GM23338 (cell line): Measurements from ENCODE around the gene SPOCK2. TPM values are rescaled to one million over a fixed set of nuclear protein-coding genes. Genes with fewer than 3 reads are reported as not detected.

ENCODE experiments used
- ATAC-seq: fragments of 200-7000 bp; cut with Tn5 transposase; 3 replicates; pipeline ENCODE4 v1.9.1; 2020
- DNase-seq: peaks from one replicate; pipeline ENCODE4 v3.0.0-alpha.2; 2015; ENCODE audit warnings: low spot score
- H2AFZ ChIP-seq: fragments of 200-600 bp; sonication (generic); 2 replicates; pipeline ENCODE4 v1.8.0; 2016; ENCODE audit warnings: antibody characterized with exemption, mild to moderate bottlenecking, moderate library complexity
- H3F3A ChIP-seq: fragments of 200-600 bp; sonication (generic); replicated peaks from 2 replicates; pipeline ENCODE4 v1.8.0; 2017; ENCODE audit warnings: antibody characterized with exemption, mixed run types, low read depth
- H3K27ac ChIP-seq: fragments of 200-600 bp; sonication (generic); 2 replicates; pipeline ENCODE4 v1.6.1; 2016; ENCODE audit warnings: low read depth
- H3K27me3 ChIP-seq: fragments of 200-600 bp; sonication (generic); 2 replicates; pipeline ENCODE4 v1.8.0; 2016; ENCODE audit warnings: mild to moderate bottlenecking, mixed run types, moderate library complexity; ENCODE audit not compliant: insufficient read depth
- H3K36me3 ChIP-seq: fragments of 200-600 bp; sonication (generic); 2 replicates; pipeline ENCODE4 v1.8.0; 2016; ENCODE audit warnings: mild to moderate bottlenecking; ENCODE audit not compliant: insufficient read depth
- H3K4me1 ChIP-seq: fragments of 200-600 bp; sonication (generic); 2 replicates; pipeline ENCODE4 v1.8.0; 2016; ENCODE audit warnings: mild to moderate bottlenecking, moderate library complexity; ENCODE audit not compliant: insufficient read depth
- H3K4me2 ChIP-seq: fragments of 200-600 bp; sonication (generic); 2 replicates; pipeline ENCODE4 v1.7.1; 2017; ENCODE audit warnings: mixed run types
- H3K4me3 ChIP-seq: fragments of 200-600 bp; sonication (generic); 2 replicates; pipeline ENCODE4 v1.6.1; 2016; ENCODE audit warnings: mixed run types
- H3K79me2 ChIP-seq: fragments of 200-600 bp; sonication (generic); replicated peaks from 2 replicates; pipeline ENCODE4 v1.8.0; 2017; ENCODE audit warnings: mild to moderate bottlenecking; ENCODE audit not compliant: insufficient read depth
- H3K9me2 ChIP-seq: fragments of 200-600 bp; sonication (generic); 2 replicates; pipeline ENCODE4 v1.8.0; 2017; ENCODE audit not compliant: insufficient read depth
- H4K20me1 ChIP-seq: fragments of 200-600 bp; sonication (generic); replicated peaks from 2 replicates; pipeline ENCODE4 v1.8.0; 2017; ENCODE audit warnings: mild to moderate bottlenecking; ENCODE audit not compliant: insufficient read depth
- H3K27ac Mint-ChIP-seq: 2 replicates; pipeline ENCODE4 v1.8.0; 2020; ENCODE audit warnings: inconsistent platforms, mild to moderate bottlenecking, moderate library complexity, mixed read lengths
- H3K27me3 Mint-ChIP-seq: 3 replicates; pipeline ENCODE4 v1.8.0; 2022; ENCODE audit warnings: low read depth, mild to moderate bottlenecking, moderate library complexity, mixed read lengths, inconsistent platforms; ENCODE audit not compliant: insufficient read depth, poor library complexity
- H3K36me3 Mint-ChIP-seq: 3 replicates; pipeline ENCODE4 v1.8.0; 2021; ENCODE audit warnings: low read depth, mild to moderate bottlenecking, inconsistent platforms, moderate library complexity, mixed read lengths
- H3K4me1 Mint-ChIP-seq: 3 replicates; pipeline ENCODE4 v1.8.0; 2020; ENCODE audit warnings: mild to moderate bottlenecking, inconsistent platforms, mixed read lengths
- H3K4me3 Mint-ChIP-seq: 3 replicates; pipeline ENCODE4 v1.8.0; 2021; ENCODE audit warnings: moderate library complexity, mild to moderate bottlenecking, inconsistent platforms, mixed read lengths
- H3K9me3 Mint-ChIP-seq: 3 replicates; pipeline ENCODE4 v1.8.0; 2020; ENCODE audit warnings: moderate library complexity, mild to moderate bottlenecking, inconsistent platforms, mixed read lengths
- CREB1 ChIP-seq: fragments of 250-450 bp; sonication (Bioruptor Pico); IDR thresholded peaks from 2 replicates; pipeline ENCODE4 v1.5.0; 2020; ENCODE audit warnings: low read depth, mild to moderate bottlenecking, moderate library complexity
- CTCF ChIP-seq, 2 experiments: fragments of 200-600 bp in 1 of 2; sonication (generic) in 1 of 2; conservative IDR thresholded peaks; 2 replicates each; pipeline versions ENCODE4 v1.5.1 to v1.6.1; 2016 to 2017; ENCODE audit warnings: antibody characterized with exemption in 2 of 2, low read depth in 2 of 2, mild to moderate bottlenecking in 2 of 2, moderate library complexity in 1 of 2
- ETS1 ChIP-seq: IDR thresholded peaks from 2 replicates; pipeline ENCODE4 v1.6.1; 2016; ENCODE audit warnings: antibody characterized with exemption
- EZH2 ChIP-seq: fragments of 200-600 bp; sonication (generic); IDR thresholded peaks from one replicate; pipeline ENCODE4 v1.8.0; 2017; ENCODE audit warnings: antibody characterized with exemption, mild to moderate bottlenecking, low read depth; ENCODE audit not compliant: unreplicated experiment
- EZH2phosphoT487 ChIP-seq: fragments of 200-600 bp; sonication (generic); IDR thresholded peaks from one replicate; pipeline ENCODE4 v1.8.1; 2018; ENCODE audit warnings: antibody characterized with exemption; ENCODE audit not compliant: unreplicated experiment
- JUNB ChIP-seq: IDR thresholded peaks from one replicate; pipeline ENCODE4 v1.6.1; 2016; ENCODE audit warnings: antibody characterized with exemption; ENCODE audit not compliant: unreplicated experiment
- NANOG ChIP-seq: IDR thresholded peaks from 2 replicates; pipeline ENCODE4 v1.6.1; 2016; ENCODE audit warnings: antibody characterized with exemption, borderline replicate concordance
- POLR2AphosphoS5 ChIP-seq: IDR thresholded peaks from 2 replicates; pipeline ENCODE4 v1.6.1; 2016; ENCODE audit warnings: antibody characterized with exemption, low read depth
- REST ChIP-seq: IDR thresholded peaks from one replicate; pipeline ENCODE4 v1.6.1; 2018; ENCODE audit warnings: antibody characterized with exemption; ENCODE audit not compliant: unreplicated experiment
- STAT1 ChIP-seq: IDR thresholded peaks from one replicate; pipeline ENCODE4 v1.6.1; 2016; ENCODE audit warnings: antibody characterized with exemption; ENCODE audit not compliant: unreplicated experiment
- ZNF114 ChIP-seq: fragments of 250-450 bp; sonication (Bioruptor Pico); IDR thresholded peaks from 2 replicates; pipeline ENCODE4 v1.5.0; 2020; ENCODE audit warnings: mild to moderate bottlenecking, moderate library complexity
- ZNF331 ChIP-seq: fragments of 250-450 bp; sonication (Bioruptor Pico); IDR thresholded peaks from 2 replicates; pipeline ENCODE4 v1.5.0; 2020; ENCODE audit warnings: low read depth, mild to moderate bottlenecking, moderate library complexity
- ZNF462 ChIP-seq: fragments of 250-450 bp; sonication (Bioruptor Pico); IDR thresholded peaks from 2 replicates; pipeline ENCODE4 v1.5.0; 2020; ENCODE audit warnings: mild to moderate bottlenecking, moderate library complexity
- polyA plus RNA-seq: library from polyadenylated mRNA; unstranded; fragments of >200 nt; fragmentation: Nextera tagmentation; extraction: Ambion mirVana; gene quantifications from 2 replicates; pipeline ENCODE4 v1.2.1, GENCODE V29; 2016
- total RNA-seq: library from RNA; depleted of rRNA; stranded (reverse); fragments of >200 nt; shearing (Covaris generic); gene quantifications from 2 replicates; pipeline ENCODE4 v1.2.3, GENCODE V29; 2014

The SPOCK2 gene
- total and polyA plus RNA-seq, 2 experiments from 2014 or later = 1.3 to 3.6 TPM

GRCh38 chr10:72022228-72022627 lies 66.1 kb downstream of the SPOCK2 start:
- Mint-ChIP-seq H3K9me3 (no peaks in the 10 kb centered on the region), H3K27me3 (peaks cover 8% of the 10 kb centered on the region), H3K4me3 (no peak overlapping the region), H3K4me1 (peaks cover 5% of the 10 kb centered on the region; the same call in 2 of the 3 replicates), H3K27ac (no peak overlapping the region; the same call in 1 of the 2 replicates), H3K36me3 (no peaks in the 10 kb centered on the region)
- no peaks in the 10 kb centered on the region for H3K36me3 ChIP-seq
- no peaks in the 10 kb centered on the region for H3F3A ChIP-seq
- H3K4me3 ChIP-seq = no peak overlapping the region
- DNase-seq (no peak), ATAC-seq (no peak)
- H3K27me3 ChIP-seq = no peaks in the 10 kb centered on the region
- H3K79me2 ChIP-seq = no peaks in the 10 kb centered on the region
- H4K20me1 ChIP-seq = no peaks in the 10 kb centered on the region
- H3K4me1 ChIP-seq = no peaks in the 10 kb centered on the region
- H3K9me2 ChIP-seq = no peaks in the 10 kb centered on the region
- no peak overlapping the region for H2AFZ ChIP-seq
- H3K27ac ChIP-seq = no peak overlapping the region
- H3K4me2 ChIP-seq = no peak overlapping the region
- TF ChIP-seq REST = no peak
- TF ChIP-seq CTCF (conservative IDR thresholded peaks at IDR 0.05; ENCODE audit: low read depth in 2 of 2) = no peak
- TF ChIP-seq CREB1 = no peak
- TF ChIP-seq JUNB = no peak
- no peak for TF ChIP-seq EZH2
- no peak for TF ChIP-seq ZNF331 (CRISPR knock-in tag)
- no peak for TF ChIP-seq EZH2phosphoT487
- TF ChIP-seq POLR2AphosphoS5 = no peak
- TF ChIP-seq ZNF114 = no peak
- no peak for TF ChIP-seq ETS1
- TF ChIP-seq STAT1 = no peak
- no peak for TF ChIP-seq ZNF462 (CRISPR knock-in tag)
- no peak for TF ChIP-seq NANOG
